ENCODE results near the gene PGRMC2.
"Not testable (repeated sequence)": the region's sequence is repeated elsewhere in the genome, so short reads cannot be mapped to it uniquely, and the experiment has no call there.

Gene PGRMC2

GRCh38 chr4:128267745-128268144 lies 19.9 kb downstream of the PGRMC2 start:
- no peak for DNase-seq (ENCODE audit: low read depth)

GRCh38 chr4:128267171-128267570 lies 20.4 kb downstream of the PGRMC2 start:
- not testable (repeated sequence) for DNase-seq (ENCODE audit: low read depth)

DNA sequence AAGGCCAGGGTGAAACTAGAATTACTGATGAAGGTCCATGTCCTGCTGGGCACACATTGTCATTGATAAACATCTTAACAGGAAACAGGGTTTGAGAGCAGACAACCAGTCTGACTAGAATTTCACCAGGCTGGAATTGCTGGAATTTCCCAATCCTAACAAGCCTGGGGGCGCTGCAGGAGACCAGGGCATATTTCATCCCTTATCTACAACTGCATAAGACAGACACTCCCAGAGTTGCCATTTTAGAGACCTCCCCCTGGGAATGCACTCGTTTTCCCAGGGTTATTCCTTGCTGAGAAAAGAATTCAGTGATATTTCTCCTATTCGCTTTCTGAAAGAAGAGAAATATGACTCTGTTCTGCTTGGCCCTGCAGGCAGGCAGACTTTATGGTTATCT lies 22.1 kb downstream of the PGRMC2 start:
- peak; percentile 13 for DNase-seq (ENCODE audit: low read depth)

GRCh38 chr4:128259889-128260288 lies 27.7 kb downstream of the PGRMC2 start:
- DNase-seq (ENCODE audit: low read depth) = not testable (repeated sequence)

DNA sequence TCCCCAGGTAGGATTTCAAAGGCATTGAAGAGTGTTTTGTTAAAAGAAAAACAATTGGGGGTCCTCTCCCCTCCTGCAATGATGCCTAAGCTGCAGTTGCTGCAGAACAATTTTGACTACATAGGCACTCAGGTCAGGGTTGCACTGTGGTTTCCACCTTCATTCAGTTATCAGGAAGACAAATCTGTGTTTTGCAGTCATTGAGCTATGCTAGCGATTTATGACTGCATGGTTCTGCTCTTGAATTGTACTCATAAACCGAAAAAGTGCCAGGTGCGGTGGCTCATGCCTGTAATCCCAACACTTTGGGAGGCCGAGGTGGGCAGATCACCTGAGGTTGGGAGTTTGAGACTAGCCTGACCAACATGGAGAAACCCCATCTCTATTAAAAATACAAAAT lies 29.4 kb downstream of the PGRMC2 start:
- not testable (repeated sequence) for DNase-seq (ENCODE audit: low read depth)

GRCh38 chr4:128256539-128256938 lies 31.1 kb downstream of the PGRMC2 start:
- DNase-seq (ENCODE audit: low read depth) = no peak

- no peak for DNase-seq (ENCODE audit: low read depth)
These were observed 31.7 kb downstream of the PGRMC2 start for GRCh38 chr4:128255906-128256305.

DNA sequence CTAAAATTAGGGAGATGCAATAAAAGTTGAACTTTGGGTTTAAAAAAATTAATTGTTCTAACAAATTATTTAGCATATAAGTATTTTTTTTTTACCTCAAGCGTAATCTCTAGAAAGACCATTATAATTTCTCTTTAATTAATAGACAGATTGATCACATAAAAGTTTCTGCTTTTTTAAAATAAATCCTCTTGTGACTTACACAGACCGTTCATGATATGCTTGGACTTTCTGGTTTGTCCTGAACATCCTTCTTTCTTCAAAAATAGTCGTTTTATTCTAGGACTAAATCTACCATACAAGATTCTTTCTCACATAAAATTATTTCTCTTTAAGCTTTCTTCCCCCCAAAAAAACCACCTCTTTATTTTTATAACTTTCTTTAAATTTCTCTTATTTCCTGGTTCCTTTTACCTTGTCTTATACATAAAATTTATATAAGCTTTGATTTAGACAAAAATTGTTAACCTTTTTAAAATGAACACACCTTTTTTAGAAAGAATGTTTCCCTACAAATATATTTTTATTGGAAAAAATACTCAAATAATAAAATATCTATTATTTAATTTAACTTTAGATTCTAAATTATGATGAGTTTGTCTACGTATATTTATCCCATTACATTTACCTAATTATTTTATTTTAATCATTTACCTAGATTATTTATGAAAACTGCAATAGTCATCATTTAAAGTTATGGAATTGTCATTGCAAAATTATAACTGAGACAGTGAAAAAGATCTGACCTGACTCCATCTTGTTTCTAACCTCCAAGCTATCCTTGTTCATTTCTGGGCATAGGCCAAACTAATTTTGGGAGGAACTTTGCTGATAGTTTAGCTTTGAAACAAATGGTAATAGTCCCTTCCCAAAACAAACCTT lies 37.6 kb downstream of the PGRMC2 start:
- DNase-seq (ENCODE audit: low read depth) = peak; percentile 45

DNA sequence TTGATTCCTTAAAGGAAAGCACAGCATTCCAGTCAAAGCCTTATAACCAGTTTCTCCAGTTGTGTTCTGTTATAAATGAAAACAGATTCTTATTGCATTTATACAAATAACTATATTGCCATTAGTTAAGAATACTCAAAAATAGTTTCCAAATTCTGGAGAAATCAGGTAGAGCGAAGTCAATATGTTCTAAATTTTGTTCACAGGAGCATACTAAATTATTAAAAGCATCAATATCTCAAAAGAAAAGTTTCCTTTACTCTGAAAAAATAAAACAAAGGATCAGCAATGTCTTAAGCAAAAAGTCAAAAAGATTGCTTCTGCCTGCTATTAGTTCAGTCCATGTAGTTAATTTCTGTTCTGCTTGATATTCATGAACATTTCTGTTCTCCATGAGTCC lies 39.7 kb downstream of the PGRMC2 start:
- no peak for DNase-seq (ENCODE audit: low read depth)

GRCh38 chr4:128245391-128245790 lies 42.2 kb downstream of the PGRMC2 start:
- not testable (repeated sequence) for DNase-seq (ENCODE audit: low read depth)

GRCh38 chr4:128244379-128244778 lies 43.2 kb downstream of the PGRMC2 start:
- peak; percentile 76 for DNase-seq (ENCODE audit: low read depth)

- no peak for DNase-seq (ENCODE audit: low read depth)
These were observed 45.0 kb downstream of the PGRMC2 start for GRCh38 chr4:128242601-128243000.

- no peak for DNase-seq (ENCODE audit: low read depth)
These were observed 45.6 kb downstream of the PGRMC2 start for GRCh38 chr4:128241981-128242380.

GRCh38 chr4:128241425-128241913 lies 46.1 kb downstream of the PGRMC2 start:
- DNase-seq (ENCODE audit: low read depth) = peak; percentile 97

GRCh38 chr4:128241019-128241418 lies 46.6 kb downstream of the PGRMC2 start:
- no peak for DNase-seq (ENCODE audit: low read depth)

DNA sequence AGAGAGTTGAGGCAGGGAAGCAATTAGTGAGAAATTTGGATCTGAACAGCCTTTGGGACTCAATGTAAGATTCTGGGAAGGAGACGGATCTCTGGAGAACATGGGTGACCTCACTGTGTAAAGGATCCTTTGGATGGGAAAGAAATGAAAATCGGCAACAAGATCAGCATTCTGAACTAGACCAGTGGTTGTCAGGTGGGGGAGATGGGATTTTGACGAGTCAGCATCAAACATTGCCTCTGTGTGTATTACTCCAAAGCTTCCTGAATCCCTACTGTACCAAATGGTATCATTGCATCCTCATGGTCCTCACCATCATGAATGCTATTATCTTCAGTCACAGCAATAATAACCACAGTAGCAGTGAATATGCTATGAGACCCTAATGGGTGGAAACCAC lies 52.8 kb downstream of the PGRMC2 start:
- DNase-seq (ENCODE audit: low read depth) = no peak

DNA sequence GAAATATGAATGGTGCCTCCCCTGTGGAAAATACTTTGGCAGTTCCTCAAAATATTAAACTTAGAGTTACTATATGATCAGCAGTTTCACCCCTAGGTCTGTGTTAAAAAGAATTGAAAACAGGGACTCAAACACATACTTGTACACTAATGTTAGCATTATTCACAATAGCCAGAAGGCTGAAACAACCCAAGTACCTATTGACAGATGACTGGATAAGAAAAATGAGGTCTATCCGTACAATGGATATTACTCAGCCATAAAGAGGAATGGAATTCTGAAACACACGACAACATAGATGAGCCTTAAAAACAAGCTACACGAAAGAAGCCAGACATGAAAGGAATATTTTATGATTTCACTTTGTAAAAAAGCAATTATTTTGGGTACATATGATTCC lies 54.9 kb downstream of the PGRMC2 start:
- peak; percentile 13 for DNase-seq (ENCODE audit: low read depth)

DNA sequence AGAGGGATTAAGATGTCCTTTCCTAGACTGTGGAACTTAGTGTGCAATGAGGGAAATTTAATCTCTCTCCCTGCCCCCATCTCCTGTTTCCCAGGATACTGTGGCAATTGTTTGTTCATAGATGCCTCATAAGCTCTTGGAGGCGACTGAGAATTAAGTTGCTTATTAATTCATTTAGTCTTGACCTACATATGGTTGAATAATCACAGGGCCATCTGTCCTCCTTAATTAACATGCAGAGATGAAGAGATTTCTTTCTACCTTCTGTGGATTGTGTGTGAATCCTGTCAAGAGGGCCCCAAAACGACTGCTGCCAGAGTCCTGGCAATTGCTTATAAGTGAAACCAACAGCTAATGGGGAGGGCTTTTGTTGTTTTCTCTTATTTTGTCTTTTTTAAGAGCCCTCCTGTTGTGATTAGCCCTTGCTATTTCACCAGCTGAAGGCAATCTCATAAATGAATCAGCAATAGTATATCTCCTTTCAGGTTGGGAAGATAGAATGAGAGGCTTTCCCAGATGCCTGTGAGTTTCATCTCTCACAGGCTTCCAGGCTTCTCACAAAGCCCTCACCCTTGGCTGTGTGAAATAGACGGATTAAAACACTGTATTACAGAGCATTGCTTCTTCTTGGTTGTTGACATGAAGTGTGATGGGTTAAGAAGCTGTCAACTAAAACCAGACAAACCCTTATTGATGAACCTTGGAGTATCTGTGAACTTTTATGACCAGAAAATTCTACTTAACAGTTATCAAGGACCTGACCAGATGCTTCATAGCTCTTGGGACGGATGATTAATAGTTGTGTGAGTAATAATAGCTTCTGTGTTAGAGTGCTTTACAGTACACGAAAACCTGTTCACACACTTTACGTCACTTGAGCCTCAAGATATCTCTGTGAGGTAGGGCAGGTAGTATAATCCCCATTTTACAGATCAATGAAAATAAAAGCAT lies 58.5 kb downstream of the PGRMC2 start:
- peak; percentile 65 for DNase-seq (ENCODE audit: low read depth)

GRCh38 chr4:128227991-128228571 lies 59.5 kb downstream of the PGRMC2 start:
- no peak for DNase-seq (ENCODE audit: low read depth)

- peak; percentile 32 for DNase-seq (ENCODE audit: low read depth)
These were observed 62.5 kb downstream of the PGRMC2 start for GRCh38 chr4:128225148-128225547.

GRCh38 chr4:128221586-128221985 lies 66.0 kb downstream of the PGRMC2 start:
- no peak for DNase-seq (ENCODE audit: low read depth)
